C4-2B (cell line): ENCODE results near the gene AANAT.

Experiments
- ZFX ChIP-seq: fragments of 450-650 bp; IDR thresholded peaks from 2 replicates; pipeline ENCODE4 v1.6.1; 2017
- TF ChIP-seq, protein P1 (sequence below): fragments of 450-650 bp; conservative IDR thresholded peaks from 2 replicates; pipeline ENCODE4 v1.5.1; 2017; ENCODE audit warnings: mild to moderate bottlenecking

DNA sequence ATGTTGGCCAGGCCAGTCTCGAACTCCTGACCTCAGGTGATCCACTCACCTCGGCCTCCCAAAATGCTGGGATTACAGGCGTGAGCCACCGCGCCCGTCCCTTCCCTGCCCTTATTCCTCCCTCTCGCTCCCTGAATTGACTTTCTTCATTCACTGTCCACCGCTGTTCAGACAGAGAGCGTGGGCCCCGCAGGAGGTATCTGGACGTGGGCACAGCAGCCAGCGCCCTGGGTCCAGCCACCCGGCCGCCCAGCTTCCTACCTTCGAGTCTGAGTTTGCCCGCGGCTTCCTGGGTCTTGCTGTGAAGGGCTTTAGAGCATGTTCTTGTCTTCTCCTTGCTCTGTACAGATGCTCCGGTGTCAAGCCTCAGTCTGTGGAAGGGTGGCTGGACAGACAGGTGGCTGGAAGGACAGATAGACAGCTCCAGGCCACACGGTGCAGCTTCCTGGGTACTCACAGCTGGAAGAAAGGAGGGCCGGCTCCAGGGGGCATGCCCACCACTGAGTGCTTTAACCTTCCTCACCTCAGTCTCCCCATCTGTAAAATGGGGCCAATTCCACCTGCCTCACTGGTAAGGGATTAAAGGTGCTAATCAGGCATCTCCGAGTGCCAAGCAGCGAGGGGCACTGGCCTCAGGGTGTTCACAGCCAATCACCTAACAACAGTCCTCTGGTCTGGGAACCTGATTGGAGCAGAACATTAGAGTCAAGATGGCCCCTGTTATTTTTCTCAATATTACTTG, 20.2 kb downstream of the AANAT start:
- TF ChIP-seq, protein P1, sequence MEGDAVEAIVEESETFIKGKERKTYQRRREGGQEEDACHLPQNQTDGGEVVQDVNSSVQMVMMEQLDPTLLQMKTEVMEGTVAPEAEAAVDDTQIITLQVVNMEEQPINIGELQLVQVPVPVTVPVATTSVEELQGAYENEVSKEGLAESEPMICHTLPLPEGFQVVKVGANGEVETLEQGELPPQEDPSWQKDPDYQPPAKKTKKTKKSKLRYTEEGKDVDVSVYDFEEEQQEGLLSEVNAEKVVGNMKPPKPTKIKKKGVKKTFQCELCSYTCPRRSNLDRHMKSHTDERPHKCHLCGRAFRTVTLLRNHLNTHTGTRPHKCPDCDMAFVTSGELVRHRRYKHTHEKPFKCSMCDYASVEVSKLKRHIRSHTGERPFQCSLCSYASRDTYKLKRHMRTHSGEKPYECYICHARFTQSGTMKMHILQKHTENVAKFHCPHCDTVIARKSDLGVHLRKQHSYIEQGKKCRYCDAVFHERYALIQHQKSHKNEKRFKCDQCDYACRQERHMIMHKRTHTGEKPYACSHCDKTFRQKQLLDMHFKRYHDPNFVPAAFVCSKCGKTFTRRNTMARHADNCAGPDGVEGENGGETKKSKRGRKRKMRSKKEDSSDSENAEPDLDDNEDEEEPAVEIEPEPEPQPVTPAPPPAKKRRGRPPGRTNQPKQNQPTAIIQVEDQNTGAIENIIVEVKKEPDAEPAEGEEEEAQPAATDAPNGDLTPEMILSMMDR, result no peak
- TF ChIP-seq ZFX, result no peak
